PC-3 (cell line): ENCODE results near the gene FBLN1. TPM values are rescaled to one million over a fixed set of nuclear protein-coding genes. Genes with fewer than 3 reads are reported as not detected.

Experiments
- ATAC-seq: fragments of 200-7000 bp; cut with Tn5 transposase; 2 replicates; pipeline ENCODE4 v1.9.1; 2020; ENCODE audit warnings: mild to moderate bottlenecking, moderate library complexity
- BruUV-seq: library from RNA; stranded (reverse); fragments of 400-500 nt; replicated peaks from 2 replicates; lab custom pipeline; 2021; lab: Mats Ljungman, UMichigan
- CTCF ChIA-PET: fragments of 300-600 bp; sonication (Branson Sonifier 250); formaldehyde crosslinking; loops from one replicate; lab custom pipeline; 2022; ENCODE audit warnings: antibody characterized with exemption; lab: Charles Lee
- POLR2A ChIA-PET: fragments of 300-600 bp; sonication (Branson Sonifier 250); formaldehyde crosslinking; loops from one replicate; lab custom pipeline; 2022; ENCODE audit warnings: antibody characterized with exemption; ENCODE audit not compliant: unreplicated experiment; lab: Charles Lee
- DNase-seq: peaks from one replicate; pipeline ENCODE4 v3.0.0-alpha.2; 2015
- H2AFZ ChIP-seq: fragments of 300-600 bp; sonication (generic); 2 replicates; pipeline ENCODE4 v1.6.0; 2016; ENCODE audit warnings: antibody characterized with exemption, low read length
- H3F3A ChIP-seq: fragments of 300-600 bp; sonication (generic); one replicate; pipeline ENCODE4 v1.6.0; 2017; ENCODE audit warnings: antibody characterized with exemption, low read length, control low read depth, mild to moderate bottlenecking; ENCODE audit not compliant: unreplicated experiment
- H3K27ac ChIP-seq: fragments of 300-600 bp; sonication (generic); 2 replicates; pipeline ENCODE4 v1.5.1; 2016; ENCODE audit warnings: mild to moderate bottlenecking, low read length
- H3K27me3 ChIP-seq: fragments of 300-600 bp; sonication (generic); 2 replicates; pipeline ENCODE4 v1.6.1; 2016; ENCODE audit warnings: low read length, mixed read lengths
- H3K36me3 ChIP-seq: fragments of 300-600 bp; sonication (generic); 2 replicates; pipeline ENCODE4 v1.6.1; 2016; ENCODE audit warnings: low read depth, mixed run types, low read length, mixed read lengths
- H3K4me1 ChIP-seq: fragments of 300-600 bp; sonication (generic); 2 replicates; pipeline ENCODE4 v1.5.1; 2016; ENCODE audit warnings: low read length; ENCODE audit not compliant: insufficient read depth
- H3K4me2 ChIP-seq: fragments of 300-600 bp; sonication (generic); 2 replicates; pipeline ENCODE4 v1.6.0; 2016; ENCODE audit warnings: low read length
- H3K4me3 ChIP-seq: fragments of 300-600 bp; sonication (generic); 2 replicates; pipeline ENCODE4 v1.5.1; 2016; ENCODE audit warnings: mild to moderate bottlenecking, low read length, mixed read lengths
- H3K79me2 ChIP-seq: fragments of 300-600 bp; sonication (generic); 2 replicates; pipeline ENCODE4 v1.6.1; 2017; ENCODE audit warnings: low read length, mixed read lengths
- H3K9ac ChIP-seq: fragments of 300-600 bp; sonication (generic); 2 replicates; pipeline ENCODE4 v1.6.0; 2016; ENCODE audit warnings: mild to moderate bottlenecking, low read length
- H3K9me2 ChIP-seq: fragments of 300-600 bp; sonication (generic); replicated peaks from 2 replicates; pipeline ENCODE4 v1.6.1; 2016; ENCODE audit warnings: mixed run types, low read length, mixed read lengths
- H3K9me3 ChIP-seq: fragments of 300-600 bp; sonication (generic); 2 replicates; pipeline ENCODE4 v1.6.1; 2016; ENCODE audit warnings: low read length, mixed read lengths
- H4K20me1 ChIP-seq: fragments of 300-600 bp; sonication (generic); 2 replicates; pipeline ENCODE4 v1.6.1; 2016; ENCODE audit warnings: low read length, mixed read lengths
- EZH2 ChIP-seq: fragments of 300-600 bp; sonication (generic); IDR thresholded peaks from one replicate; pipeline ENCODE4 v1.6.1; 2017; ENCODE audit warnings: antibody characterized with exemption, mild to moderate bottlenecking, low read length; ENCODE audit not compliant: unreplicated experiment
- EZH2phosphoT487 ChIP-seq: fragments of 300-600 bp; sonication (generic); IDR thresholded peaks from 2 replicates; pipeline ENCODE4 v1.6.1; 2018; ENCODE audit warnings: mild to moderate bottlenecking, antibody characterized with exemption, low read length, borderline replicate concordance
- intact Hi-C: fragments of 100-400 bp; cut with micrococcal nuclease; formaldehyde crosslinking; loops from 2 replicates; pipeline ENCODE4 v1.9.0; 2023
- total RNA-seq: library from RNA; depleted of rRNA; stranded (reverse); fragments of >200 nt; gene quantifications from 2 replicates; pipeline ENCODE4 v1.2.3, GENCODE V29; 2014
- TF ChIP-seq, protein P1 (sequence below): fragments of 300-600 bp; sonication (generic); conservative IDR thresholded peaks from 2 replicates; pipeline ENCODE4 v1.5.1; 2017; ENCODE audit warnings: antibody characterized with exemption, low read depth, mild to moderate bottlenecking, low read length

FBLN1 gene
- total RNA-seq, 1 experiment from 2014 or later, result 13.4 TPM

DNA sequence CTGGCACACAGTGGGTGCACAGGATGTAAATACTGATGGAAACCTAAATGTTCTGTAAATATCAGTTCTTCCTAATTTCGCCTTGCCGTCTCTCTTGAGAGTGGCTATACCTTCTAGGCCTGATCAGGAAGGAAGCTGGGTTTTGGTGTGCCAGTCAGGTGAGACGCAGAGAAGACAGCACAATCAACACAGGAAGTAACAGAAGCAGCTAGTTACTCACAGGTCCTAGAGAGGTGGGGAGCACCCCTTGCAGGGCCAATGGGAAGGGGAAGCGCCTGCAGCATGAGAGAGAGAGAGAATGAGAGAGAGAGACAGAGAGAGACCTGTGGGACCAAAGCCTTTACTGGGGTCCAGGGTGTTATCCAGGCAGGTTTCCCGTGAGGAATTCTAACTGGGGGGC, 80.8 kb downstream of the FBLN1 start:
- H3F3A ChIP-seq, result no peaks in the 10 kb centered on the region
- H4K20me1 ChIP-seq, result no peaks in the 10 kb centered on the region
- no peaks in the 10 kb centered on the region; the same call in 1 of the 2 replicates for H3K4me1 ChIP-seq
- ChIA-PET POLR2A (no interaction called here), CTCF (no interaction called here)
- no peaks in the 10 kb centered on the region for H3K9me3 ChIP-seq
- DNase-seq, result no peak
- no peak overlapping the region for H3K4me3 ChIP-seq
- H3K27me3 ChIP-seq, result no peaks in the 10 kb centered on the region
- no peak overlapping the region for H3K4me2 ChIP-seq
- H3K79me2 ChIP-seq, result no peaks in the 10 kb centered on the region
- ATAC-seq, result no peak
- H3K36me3 ChIP-seq, result no peaks in the 10 kb centered on the region
- BruUV-seq, result no TSS peak
- no peak overlapping the region for H3K27ac ChIP-seq
- no peak overlapping the region for H2AFZ ChIP-seq
- H3K9me2 ChIP-seq, result no peaks in the 10 kb centered on the region
- TF ChIP-seq, protein P1, sequence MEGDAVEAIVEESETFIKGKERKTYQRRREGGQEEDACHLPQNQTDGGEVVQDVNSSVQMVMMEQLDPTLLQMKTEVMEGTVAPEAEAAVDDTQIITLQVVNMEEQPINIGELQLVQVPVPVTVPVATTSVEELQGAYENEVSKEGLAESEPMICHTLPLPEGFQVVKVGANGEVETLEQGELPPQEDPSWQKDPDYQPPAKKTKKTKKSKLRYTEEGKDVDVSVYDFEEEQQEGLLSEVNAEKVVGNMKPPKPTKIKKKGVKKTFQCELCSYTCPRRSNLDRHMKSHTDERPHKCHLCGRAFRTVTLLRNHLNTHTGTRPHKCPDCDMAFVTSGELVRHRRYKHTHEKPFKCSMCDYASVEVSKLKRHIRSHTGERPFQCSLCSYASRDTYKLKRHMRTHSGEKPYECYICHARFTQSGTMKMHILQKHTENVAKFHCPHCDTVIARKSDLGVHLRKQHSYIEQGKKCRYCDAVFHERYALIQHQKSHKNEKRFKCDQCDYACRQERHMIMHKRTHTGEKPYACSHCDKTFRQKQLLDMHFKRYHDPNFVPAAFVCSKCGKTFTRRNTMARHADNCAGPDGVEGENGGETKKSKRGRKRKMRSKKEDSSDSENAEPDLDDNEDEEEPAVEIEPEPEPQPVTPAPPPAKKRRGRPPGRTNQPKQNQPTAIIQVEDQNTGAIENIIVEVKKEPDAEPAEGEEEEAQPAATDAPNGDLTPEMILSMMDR, result no peak
- TF ChIP-seq EZH2, result no peak
- TF ChIP-seq EZH2phosphoT487, result no peak
- intact Hi-C loops, result no loop called here
- H3K9ac ChIP-seq, result no peak overlapping the region

DNA sequence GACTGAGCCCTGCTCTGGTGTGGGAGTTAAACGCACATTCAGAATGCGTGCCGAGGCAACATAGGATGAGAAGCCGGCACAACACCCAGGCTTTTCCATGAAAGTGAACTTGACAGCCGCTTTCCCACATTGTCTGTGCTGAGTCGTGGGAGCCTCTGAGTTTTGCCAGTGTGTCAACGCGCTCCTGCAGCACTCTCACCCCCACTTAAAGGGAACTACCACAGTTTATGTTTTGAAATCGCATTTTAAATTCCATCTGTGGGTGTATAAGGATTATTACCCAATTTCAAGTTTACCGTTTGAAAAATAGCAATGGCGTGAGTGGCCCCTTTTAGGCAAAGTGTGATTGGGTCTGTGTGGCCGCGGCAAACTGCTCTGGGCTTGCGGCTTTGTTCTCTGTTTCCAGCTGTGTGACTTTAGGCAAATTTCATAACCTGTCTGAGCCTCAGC, 81.5 kb downstream of the FBLN1 start:
- no peaks in the 10 kb centered on the region for H3K36me3 ChIP-seq
- CTCF ChIA-PET, result no interaction called here
- intact Hi-C loops, result no loop called here
- no peak for DNase-seq
- TF ChIP-seq EZH2phosphoT487 (no peak), EZH2 (no peak)
- TF ChIP-seq, protein P1, result no peak
- POLR2A ChIA-PET, result no interaction called here
- no peaks in the 10 kb centered on the region; the same call in 1 of the 2 replicates for H3K4me1 ChIP-seq
- no peaks in the 10 kb centered on the region for H3K27me3 ChIP-seq
- no TSS peak for BruUV-seq
- no peaks in the 10 kb centered on the region for H3K9me3 ChIP-seq
- H4K20me1 ChIP-seq, result no peaks in the 10 kb centered on the region
- no peak overlapping the region for H3K4me2 ChIP-seq
- H3K9ac ChIP-seq, result no peak overlapping the region
- no peak overlapping the region for H3K4me3 ChIP-seq
- no peaks in the 10 kb centered on the region for H3F3A ChIP-seq
- H2AFZ ChIP-seq, result no peak overlapping the region
- no peak for ATAC-seq
- H3K9me2 ChIP-seq, result no peaks in the 10 kb centered on the region
- H3K27ac ChIP-seq, result no peak overlapping the region
- H3K79me2 ChIP-seq, result no peaks in the 10 kb centered on the region

DNA sequence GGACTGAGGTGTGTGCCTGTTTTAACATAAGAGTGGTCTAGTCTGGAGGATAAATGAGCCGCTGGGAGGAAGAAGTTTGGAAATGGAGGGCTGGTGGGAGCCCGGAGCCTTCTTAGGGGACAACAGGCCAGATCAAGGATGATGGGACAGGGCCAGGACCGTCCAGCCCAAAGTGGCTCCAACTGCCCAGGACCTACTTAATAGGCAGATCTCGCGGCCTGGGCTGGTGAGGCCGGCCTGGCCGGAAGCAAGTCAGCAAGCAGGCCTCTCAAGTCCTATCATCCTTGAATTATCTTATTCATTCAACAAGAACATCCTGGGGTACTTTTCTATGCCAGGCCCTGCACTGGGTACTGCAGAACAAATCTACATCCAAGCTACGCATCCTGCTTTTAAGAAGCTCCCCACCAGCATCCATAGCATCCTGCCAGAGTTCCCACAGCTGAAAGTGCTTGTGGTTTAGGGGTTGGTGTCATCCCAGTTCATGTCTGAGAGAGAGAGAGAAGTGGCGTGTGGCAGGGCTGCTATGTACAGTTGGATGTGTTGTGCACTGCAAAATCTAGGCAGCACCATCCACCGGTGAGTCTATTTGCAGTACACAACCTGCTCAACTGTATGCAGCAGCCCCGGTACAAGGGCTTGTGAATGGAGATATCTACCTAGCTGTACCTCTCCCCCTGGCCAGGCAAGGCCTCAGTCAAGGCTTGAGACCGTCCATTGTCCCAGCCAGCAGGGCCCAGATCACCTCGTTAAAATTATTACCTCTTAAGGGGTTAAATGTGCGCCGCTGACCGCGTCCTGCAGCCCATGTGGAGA, 82.1 kb downstream of the FBLN1 start:
- Histone ChIP-seq H3F3A (no peaks in the 10 kb centered on the region), H3K9ac (no peak overlapping the region), H3K9me3 (no peaks in the 10 kb centered on the region), H3K4me2 (no peak overlapping the region), H3K4me1 (no peaks in the 10 kb centered on the region; the same call in 1 of the 2 replicates), H3K4me3 (no peak overlapping the region), H3K79me2 (no peaks in the 10 kb centered on the region), H4K20me1 (no peaks in the 10 kb centered on the region), H2AFZ (no peak overlapping the region), H3K36me3 (no peaks in the 10 kb centered on the region), H3K27ac (no peak overlapping the region), H3K9me2 (no peaks in the 10 kb centered on the region), H3K27me3 (no peaks in the 10 kb centered on the region)
- ATAC-seq (no peak), DNase-seq (no peak)
- ChIA-PET CTCF (no interaction called here), POLR2A (no interaction called here)
- no TSS peak for BruUV-seq
- TF ChIP-seq EZH2phosphoT487, result no peak
- TF ChIP-seq EZH2, result no peak
- TF ChIP-seq, protein P1, result no peak
- intact Hi-C loops, result no loop called here
